Right atrium auricular region (tissue), 2 donors: Measurements from ENCODE around the gene CHAC1. TPM values are rescaled to one million over a fixed set of nuclear protein-coding genes. Genes with fewer than 3 reads are reported as not detected.

Experiments
- DNase-seq: peaks from one replicate; pipeline ENCODE4 v3.0.0-alpha.2; 2019; ENCODE audit warnings: low spot score
- H3K27ac ChIP-seq, 2 donors: fragments of 200-600 bp; sonication (generic); 1 replicate in 1 of 2; 2 replicates in 1 of 2; pipeline ENCODE4 v1.5.1; 2016 to 2019
- H3K27me3 ChIP-seq, 2 donors: fragments of 200-600 bp; sonication (generic); one replicate each; pipeline versions ENCODE4 v1.5.1 to v1.6.0; 2017 to 2019
- H3K36me3 ChIP-seq: fragments of 200-600 bp; sonication (generic); one replicate; pipeline ENCODE4 v1.5.1; 2016
- H3K4me1 ChIP-seq, 2 donors: fragments of 200-600 bp; sonication (generic); one replicate each; pipeline versions ENCODE4 v1.5.1 to v1.6.0; 2017 to 2019
- H3K4me3 ChIP-seq, 2 donors: fragments of 200-600 bp; sonication (generic); 1 replicate in 1 of 2; 2 replicates in 1 of 2; pipeline ENCODE4 v1.5.1; 2017 to 2019; ENCODE audit warnings: mild to moderate bottlenecking in 1 of 2, moderate library complexity in 1 of 2
- H3K9me3 ChIP-seq, 2 donors: fragments of 200-600 bp; sonication (generic); one replicate each; pipeline ENCODE4 v1.5.1; 2019
- total RNA-seq, 2 donors: library from RNA; depleted of rRNA; stranded (reverse); fragments of >200 nt; gene quantifications; one replicate each; pipeline ENCODE4 v1.1.0, GENCODE V29; 2016
- TF ChIP-seq, protein P1 (sequence below), 2 donors: fragments of 200-600 bp; sonication (generic); IDR thresholded peaks; one replicate each; pipeline ENCODE4 v1.5.1; 2019; ENCODE audit warnings: antibody characterized with exemption in 2 of 2

The CHAC1 gene
- total RNA-seq, 2 donors from 2014 or later, result 11.9 to 36.1 TPM

DNA sequence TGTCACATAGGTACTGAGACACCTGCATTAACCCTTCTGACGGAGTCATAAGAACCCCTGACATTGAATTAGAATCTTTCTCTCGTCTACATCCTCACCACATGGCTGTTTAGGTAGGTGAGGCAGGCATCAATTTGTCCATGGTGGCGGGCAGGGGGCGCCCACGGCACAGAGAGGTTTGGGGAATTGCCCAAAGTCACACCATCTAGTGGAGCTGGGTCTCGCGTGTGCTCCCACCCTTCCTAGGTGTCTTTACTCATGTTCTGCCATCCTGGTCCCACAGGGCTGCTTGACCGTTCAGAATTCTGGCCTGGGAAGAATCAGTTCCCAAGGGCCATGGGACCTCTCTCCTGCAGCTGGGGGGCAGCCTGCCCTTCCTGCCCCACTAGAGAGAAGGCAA is 38.8 kb upstream of the CHAC1 start:
- DNase-seq, result no peak
- Histone ChIP-seq H3K27me3 (no peaks in the 10 kb centered on the region), H3K4me1 (peaks cover 0 to 11% of the 10 kb centered on the region in 2 donors)

DNA sequence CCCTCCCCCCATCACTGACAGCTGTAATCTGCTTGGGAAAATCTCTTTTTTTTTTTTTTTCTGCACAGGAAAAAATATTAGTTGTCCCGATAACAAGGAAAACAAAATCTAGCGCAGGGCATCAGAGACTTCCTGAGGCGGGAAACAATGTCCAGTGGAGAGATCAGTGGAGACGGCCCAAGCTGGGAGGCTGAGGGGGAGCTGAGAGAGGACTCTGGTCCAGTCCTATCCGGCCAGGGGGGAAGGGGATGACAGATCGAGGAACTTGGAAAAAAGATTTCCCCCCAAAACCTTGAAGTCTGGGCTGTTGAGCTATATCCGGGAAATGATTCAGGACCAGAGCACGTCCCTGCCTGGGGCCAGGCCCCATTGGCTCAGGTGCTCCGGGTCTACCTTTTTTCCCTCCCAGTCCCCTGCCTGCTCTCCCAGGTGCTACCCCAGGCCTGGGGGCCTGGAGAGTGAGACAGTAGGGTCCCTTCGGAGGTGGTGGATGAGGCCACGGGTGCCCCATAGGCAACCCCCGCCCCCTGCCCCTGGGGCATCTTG is 38.1 kb upstream of the CHAC1 start:
- DNase-seq, result no peak
- TF ChIP-seq, protein P1, sequence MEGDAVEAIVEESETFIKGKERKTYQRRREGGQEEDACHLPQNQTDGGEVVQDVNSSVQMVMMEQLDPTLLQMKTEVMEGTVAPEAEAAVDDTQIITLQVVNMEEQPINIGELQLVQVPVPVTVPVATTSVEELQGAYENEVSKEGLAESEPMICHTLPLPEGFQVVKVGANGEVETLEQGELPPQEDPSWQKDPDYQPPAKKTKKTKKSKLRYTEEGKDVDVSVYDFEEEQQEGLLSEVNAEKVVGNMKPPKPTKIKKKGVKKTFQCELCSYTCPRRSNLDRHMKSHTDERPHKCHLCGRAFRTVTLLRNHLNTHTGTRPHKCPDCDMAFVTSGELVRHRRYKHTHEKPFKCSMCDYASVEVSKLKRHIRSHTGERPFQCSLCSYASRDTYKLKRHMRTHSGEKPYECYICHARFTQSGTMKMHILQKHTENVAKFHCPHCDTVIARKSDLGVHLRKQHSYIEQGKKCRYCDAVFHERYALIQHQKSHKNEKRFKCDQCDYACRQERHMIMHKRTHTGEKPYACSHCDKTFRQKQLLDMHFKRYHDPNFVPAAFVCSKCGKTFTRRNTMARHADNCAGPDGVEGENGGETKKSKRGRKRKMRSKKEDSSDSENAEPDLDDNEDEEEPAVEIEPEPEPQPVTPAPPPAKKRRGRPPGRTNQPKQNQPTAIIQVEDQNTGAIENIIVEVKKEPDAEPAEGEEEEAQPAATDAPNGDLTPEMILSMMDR (IDR thresholded peaks at IDR 0.05), result no peak
- Histone ChIP-seq H3K27ac (peak overlapping the region; percentile 23 to 51), H3K4me1 (peaks cover 0 to 4% of the 10 kb centered on the region in 2 donors), H3K27me3 (no peaks in the 10 kb centered on the region), H3K36me3 (no peaks in the 10 kb centered on the region), H3K9me3 (no peaks in the 10 kb centered on the region), H3K4me3 (no peak overlapping the region)

More for the DNA sequence above, 38.8 kb upstream of the CHAC1 start:
- Histone ChIP-seq H3K27ac (peak overlapping the region in 1 of 2 donors; percentile 23), H3K9me3 (no peaks in the 10 kb centered on the region), H3K36me3 (no peaks in the 10 kb centered on the region), H3K4me3 (no peak overlapping the region)
- TF ChIP-seq, protein P1 (IDR thresholded peaks at IDR 0.05), result no peak

DNA sequence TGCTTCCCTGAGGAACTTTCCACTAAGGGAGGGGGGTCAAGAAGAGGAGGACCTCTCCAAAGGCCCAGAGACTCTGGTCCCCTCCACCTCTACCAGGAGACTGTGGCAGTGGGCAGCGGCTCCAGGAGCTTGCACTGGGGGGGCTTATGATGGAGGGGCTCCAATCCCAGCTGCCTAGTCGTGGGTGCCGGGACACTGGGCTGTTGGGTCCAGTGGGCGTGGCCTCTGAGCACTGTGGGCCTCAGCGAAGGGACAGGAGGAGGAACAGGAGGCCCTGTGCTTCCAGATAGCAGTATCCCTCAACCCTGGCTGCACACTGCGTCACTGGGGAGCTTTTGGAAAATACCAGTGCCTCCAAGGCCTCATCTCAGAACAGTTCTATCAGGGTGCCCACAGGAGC is 37.6 kb upstream of the CHAC1 start:
- H3K36me3 ChIP-seq, result no peaks in the 10 kb centered on the region
- no peaks in the 10 kb centered on the region for H3K27me3 ChIP-seq
- H3K4me3 ChIP-seq, result no peak overlapping the region
- peaks cover 0 to 3% of the 10 kb centered on the region in 2 donors for H3K4me1 ChIP-seq
- TF ChIP-seq, protein P1 (IDR thresholded peaks at IDR 0.05), result no peak
- no peaks in the 10 kb centered on the region for H3K9me3 ChIP-seq
- peak overlapping the region in 1 of 2 donors; percentile 51 for H3K27ac ChIP-seq
- DNase-seq, result no peak

DNA sequence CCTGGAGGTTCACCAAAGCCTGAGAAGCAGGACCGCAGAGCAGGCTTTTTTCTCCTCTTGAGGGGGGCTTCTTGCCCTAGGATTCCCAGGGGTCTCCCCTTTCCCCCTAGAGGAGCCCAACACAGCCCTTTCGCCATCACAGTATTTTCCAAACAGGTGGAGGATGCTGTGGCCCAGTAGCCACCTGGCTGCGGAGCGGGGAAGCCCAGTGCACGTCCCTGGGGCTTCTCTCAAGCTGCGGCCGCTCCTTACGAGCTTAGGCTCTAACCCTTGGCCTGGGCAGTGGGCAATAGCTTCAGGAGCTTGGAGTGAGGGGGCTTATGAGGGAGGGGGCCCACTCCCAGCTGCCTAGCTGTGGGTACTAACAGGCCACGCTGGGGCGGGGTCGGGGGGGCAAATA is 35.7 kb upstream of the CHAC1 start:
- TF ChIP-seq, protein P1 (IDR thresholded peaks at IDR 0.05), result no peak
- DNase-seq, result no peak
- H3K4me1 ChIP-seq, result peaks cover 0 to 3% of the 10 kb centered on the region in 2 donors
- H3K36me3 ChIP-seq, result no peaks in the 10 kb centered on the region
- H3K4me3 ChIP-seq, result no peak overlapping the region
- H3K27me3 ChIP-seq, result no peaks in the 10 kb centered on the region
- H3K27ac ChIP-seq, result peak overlapping the region; percentile 33 to 61
- H3K9me3 ChIP-seq, result no peaks in the 10 kb centered on the region

DNA sequence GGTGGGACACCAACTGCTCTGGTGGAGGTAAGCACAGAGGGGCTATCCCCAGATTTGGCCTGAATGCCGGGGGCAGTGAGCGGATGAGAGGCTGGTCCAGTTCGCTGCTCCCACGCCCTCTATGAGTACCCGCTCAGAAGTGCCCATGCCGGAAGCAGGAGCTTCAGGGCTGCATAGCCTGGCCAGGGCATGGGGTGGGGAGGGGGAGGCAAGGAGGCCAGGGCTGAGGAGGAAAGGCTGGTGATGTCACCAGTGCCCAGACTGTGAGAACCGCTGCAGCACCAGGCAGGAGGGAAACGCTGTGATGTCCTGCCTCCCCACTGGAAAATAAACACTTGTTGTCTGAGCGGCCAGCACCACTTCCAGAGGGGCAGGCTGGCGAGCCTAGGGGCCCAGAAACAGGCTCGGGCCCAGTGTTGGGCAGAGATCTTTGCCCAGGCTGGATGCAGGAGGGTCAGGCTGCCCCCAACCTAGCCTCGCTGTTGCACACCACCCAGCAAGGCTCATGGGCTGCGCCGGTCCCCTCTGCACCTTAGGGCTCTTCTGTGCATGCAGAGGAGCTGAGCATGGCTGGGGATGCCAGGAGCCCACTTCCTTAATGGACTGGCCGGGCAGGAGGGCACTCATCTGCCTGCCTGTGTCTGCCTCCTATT is 35.0 kb upstream of the CHAC1 start:
- Histone ChIP-seq H3K27me3 (no peaks in the 10 kb centered on the region), H3K36me3 (no peaks in the 10 kb centered on the region), H3K9me3 (no peaks in the 10 kb centered on the region), H3K27ac (peak overlapping the region; percentile 33 to 61), H3K4me3 (peak overlapping the region in 1 of 2 donors; percentile 3), H3K4me1 (peaks cover 0 to 3% of the 10 kb centered on the region in 2 donors)
- TF ChIP-seq, protein P1 (IDR thresholded peaks at IDR 0.05), result no peak
- DNase-seq, result no peak
